NCI-H1436 treated with DMSO at 0.1 percent for 48 hours (cell line): ENCODE results near the gene EFNA2.
"Not testable (repeated sequence)": the region's sequence is repeated elsewhere in the genome, so short reads cannot be mapped to it uniquely, and the experiment has no call there.

Experiments
- DNase-seq: peaks from one replicate; lab custom pipeline; 2025; lab: John Stamatoyannopoulos, UW

Gene EFNA2

DNA sequence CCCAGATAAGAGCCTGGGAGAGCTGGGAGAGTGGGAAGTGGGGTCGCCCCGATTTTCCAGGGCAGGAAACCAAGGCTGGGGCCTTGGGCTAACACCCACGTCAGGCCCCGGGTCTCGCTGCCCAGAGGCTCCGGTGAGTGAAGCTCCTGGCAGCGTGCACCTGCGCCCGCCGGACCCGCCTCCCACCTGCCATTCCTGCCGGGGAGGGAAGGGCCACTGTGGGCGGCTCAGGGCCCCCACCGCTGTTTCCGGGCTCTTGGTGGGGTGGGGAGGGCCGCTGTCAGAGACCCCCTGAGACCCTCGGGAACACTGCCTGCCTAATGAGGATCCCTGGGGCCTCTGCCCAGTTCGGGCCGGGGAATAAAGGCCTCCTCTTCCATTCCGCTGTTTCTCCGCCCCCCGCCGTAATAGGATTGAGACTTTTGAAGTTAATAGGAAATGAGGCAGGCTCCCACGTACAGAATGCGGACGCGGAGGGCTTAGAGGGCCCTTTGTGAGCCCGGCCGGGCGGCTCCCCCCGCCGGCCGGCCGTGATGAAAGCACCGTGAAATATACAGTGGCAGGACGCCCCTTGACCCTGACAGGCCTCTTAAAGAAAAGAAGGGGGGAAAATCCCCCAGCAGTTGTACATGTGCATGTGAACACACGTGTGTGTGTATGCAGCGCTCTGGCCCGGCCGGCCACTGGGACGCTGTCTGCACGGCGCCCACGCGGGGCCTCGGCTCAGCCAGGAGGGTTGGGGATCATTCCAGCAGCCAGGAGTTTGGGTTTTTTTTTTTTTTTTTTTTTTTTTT is 33.2 kb downstream of the EFNA2 start:
- DNase-seq: no peak

DNA sequence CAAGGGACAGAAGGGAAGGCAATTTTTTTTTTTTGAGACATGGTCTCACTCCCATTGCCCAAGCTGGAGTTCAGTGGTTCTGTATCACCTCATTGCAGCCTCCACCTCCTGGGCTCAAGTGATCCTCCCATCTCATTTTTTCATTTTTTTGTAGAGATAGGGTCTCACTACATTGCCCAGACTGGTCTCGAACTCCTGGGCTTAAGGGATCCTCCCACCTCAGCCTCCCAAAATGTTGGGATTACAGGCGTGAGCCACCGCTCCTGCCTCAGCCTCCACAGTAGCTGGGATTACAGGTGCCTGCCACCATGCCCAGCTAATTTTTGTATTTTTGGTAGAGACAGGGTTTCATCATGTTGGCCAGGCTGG is 34.6 kb downstream of the EFNA2 start:
- DNase-seq: not testable (repeated sequence)

DNA sequence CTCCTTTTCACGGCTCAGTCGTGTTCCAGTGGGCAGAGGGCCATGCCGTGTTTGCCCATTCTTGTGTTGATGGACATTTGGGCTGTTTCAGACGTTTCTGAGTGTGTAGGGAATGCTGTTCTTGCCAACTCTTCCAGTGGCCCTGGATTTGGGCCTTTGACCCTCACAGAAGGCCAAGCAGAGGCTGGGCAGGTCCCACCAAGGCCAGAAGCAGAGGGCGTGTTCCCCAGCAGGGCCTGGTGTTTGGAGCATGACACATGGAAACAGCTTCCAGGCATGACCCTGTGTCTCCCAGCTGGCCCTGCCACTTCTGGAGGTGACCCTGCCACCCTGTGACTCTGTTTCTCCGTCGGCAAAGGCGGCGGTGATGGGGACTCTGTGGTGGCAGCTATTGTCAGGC is 35.9 kb downstream of the EFNA2 start:
- DNase-seq: no peak

- DNase-seq: no peak
Measured at GRCh38 chr19:1322198-1322981, 36.7 kb downstream of the EFNA2 start.

DNA sequence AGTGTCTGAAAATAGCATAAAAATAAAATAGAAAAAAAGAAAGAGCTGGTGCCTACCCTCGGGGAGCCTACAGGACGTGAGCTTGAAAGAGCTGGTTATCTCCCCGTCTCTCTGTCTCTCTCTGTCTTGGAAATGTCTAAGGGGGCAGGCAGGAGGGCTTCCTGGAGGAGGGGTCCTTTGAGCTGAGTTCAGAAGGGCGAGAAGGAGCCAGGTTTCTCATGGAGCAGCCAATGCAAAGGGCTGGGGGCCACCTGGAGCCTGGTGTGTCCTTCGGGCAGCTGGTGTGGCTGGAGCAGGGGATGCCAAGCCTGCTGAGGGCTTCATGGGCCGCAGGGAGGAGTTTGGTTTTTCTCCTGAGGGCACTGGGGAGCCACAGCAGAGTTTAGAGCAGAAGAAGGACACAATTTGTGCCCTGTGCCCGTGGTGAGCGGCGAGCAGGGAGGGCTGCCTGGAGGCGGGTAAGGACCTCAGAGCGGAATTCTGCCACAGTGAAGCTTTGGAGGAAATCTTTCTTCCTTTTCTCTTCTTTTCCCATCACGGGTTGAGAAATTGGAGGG is 38.7 kb downstream of the EFNA2 start:
- DNase-seq: no peak

DNA sequence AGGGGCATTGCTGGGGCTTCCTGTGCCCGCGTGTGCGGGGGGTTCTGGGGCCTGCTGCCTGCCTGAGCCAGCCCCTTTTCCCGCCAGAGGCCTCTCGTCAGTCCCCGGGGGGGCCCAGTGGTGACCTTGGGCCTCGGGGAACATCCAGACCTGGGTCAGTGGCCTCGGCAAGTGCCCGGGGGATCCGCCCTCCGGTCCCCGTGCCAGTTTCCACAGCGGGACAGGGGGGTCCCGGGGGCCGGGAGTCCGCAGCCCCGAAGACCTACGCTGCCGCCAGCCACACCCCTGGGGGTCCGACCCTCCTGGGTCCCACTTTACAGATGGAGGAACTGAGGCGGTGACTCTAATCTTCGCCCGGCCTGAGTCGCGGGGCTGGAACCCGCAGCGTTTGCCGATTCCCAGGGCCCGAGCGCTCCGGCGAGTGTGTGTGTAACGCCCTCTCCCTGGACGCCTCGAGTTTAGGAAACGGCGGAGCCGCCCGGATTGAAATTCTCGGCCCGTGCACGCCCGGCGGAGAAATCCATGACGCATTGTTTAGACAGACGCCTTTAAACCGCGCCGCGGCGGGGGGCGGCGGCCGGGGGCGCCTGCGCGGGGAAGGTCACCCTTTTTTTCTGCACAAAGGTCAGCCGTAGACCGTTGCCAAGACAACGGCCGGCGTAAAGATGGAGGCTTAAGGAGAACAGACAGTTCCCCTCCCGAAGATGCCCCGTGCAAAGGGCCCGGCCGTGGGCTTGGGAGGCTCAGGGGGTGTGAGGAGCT is 39.3 kb downstream of the EFNA2 start:
- no peak for DNase-seq

DNA sequence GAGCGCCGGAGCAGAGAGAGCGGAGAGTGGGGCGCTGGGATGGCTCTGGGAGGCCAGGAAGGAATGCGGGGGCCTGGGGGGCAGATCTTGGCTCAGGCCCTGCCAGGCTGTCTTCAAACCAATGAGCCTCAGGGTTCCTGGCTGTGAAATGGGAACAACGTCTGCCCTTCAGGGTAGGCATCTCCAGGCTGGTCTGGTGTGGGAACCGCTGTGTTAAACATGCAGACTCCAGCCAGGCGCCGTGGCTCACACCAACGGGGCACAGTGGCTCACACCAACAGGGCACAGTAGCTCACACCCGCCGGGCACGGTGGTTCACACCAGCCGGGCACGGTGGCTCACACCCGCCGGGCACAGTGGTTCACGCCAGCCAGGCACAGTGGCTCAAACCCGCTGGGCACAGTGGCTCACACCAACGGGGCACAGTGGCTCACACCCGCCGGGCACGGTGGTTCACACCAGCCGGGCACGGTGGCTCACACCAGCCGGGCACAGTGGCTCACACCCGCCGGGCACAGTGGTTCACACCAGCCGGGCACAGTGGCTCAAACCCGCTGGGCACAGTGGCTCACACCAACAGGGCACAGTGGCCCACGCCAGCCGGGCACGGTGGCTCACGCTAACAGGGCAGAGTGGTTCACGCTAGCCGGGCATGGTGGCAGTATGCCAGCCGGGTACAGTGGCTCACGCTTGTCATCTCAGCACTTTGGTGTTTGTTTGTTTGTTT is 40.1 kb downstream of the EFNA2 start:
- DNase-seq: no peak

- DNase-seq: no peak
Measured at GRCh38 chr19:1327125-1327524, 41.5 kb downstream of the EFNA2 start.

GRCh38 chr19:1332208-1332607 is 46.5 kb downstream of the EFNA2 start:
- not testable (repeated sequence) for DNase-seq

GRCh38 chr19:1336079-1336684 is 50.5 kb downstream of the EFNA2 start:
- no peak for DNase-seq

DNA sequence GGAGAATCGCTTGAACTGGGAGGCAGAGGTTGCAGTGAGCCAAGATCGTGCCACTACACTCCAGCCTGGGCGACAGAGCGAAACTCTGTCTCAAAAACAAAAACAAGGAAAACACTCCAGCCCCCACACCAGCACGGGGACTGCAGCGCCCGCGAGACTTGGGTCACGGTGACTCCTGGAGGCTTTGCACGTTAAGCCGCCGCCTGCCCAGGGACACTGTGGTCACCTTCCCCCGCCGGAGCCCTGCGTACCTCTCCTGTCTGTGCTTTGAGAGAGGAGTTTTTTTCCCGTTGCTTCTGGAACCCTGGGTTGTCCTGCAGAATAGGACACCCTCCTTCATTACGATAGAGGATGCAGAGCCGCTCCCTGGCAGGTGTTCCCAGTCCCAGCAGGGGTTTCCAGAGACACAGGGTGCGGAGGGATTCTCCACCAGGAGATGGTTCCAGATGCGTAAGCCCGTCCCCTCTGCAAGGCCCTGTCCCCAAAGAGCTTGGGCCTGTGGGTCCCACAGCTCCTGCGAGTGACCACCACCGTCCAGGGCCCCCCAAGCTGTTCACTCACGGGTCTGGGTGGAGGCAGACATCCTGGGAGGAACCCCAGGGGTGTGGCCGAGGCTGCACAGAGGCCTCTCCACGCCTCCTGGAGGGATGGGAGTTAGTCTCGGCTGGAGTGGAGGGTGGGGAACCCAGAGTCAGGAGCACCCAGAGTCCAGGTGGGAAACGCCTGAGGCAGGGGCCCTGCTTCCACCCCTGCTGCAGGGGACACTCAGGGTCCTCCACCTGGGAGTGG is 55.2 kb downstream of the EFNA2 start:
- DNase-seq: no peak

- no peak for DNase-seq
Measured at GRCh38 chr19:1343041-1343440, 57.4 kb downstream of the EFNA2 start.

- DNase-seq: no peak
Measured at GRCh38 chr19:1349211-1349610, 63.5 kb downstream of the EFNA2 start.

- DNase-seq: no peak
Measured at GRCh38 chr19:1350867-1351266, 65.2 kb downstream of the EFNA2 start.
